IMR-90 (cell line): Measurements from ENCODE around the gene FTO. TPM values are rescaled to one million over a fixed set of nuclear protein-coding genes. Genes with fewer than 3 reads are reported as not detected.
A peak's percentile ranks its signal among the peaks of the same experiment; 100 is the strongest.

Experiments
- ATAC-seq: fragments of 200-7000 bp; cut with Tn5 transposase; 2 replicates; pipeline ENCODE4 v1.9.1; 2020; ENCODE audit warnings: low read depth, mild to moderate bottlenecking, moderate library complexity
- BruUV-seq: library from RNA; stranded (reverse); fragments of 400-500 nt; replicated peaks from 2 replicates; lab custom pipeline; 2021; lab: Mats Ljungman, UMichigan
- CTCF ChIA-PET: fragments of 300-600 bp; formaldehyde crosslinking; extraction: SDS; loops from one replicate; lab custom pipeline; 2021; ENCODE audit warnings: antibody characterized with exemption; lab: Yijun Ruan, JAX
- POLR2A ChIA-PET: fragments of 300-600 bp; sonication (Branson Sonifier 250); formaldehyde crosslinking; loops from one replicate; lab custom pipeline; 2022; ENCODE audit warnings: antibody characterized with exemption; ENCODE audit not compliant: unreplicated experiment; lab: Charles Lee
- DNase-seq: peaks from one replicate; pipeline ENCODE4 v3.0.0; 2013
- H2AFZ ChIP-seq: replicated peaks from 2 replicates; pipeline ENCODE3; 2013; ENCODE audit warnings: low read length, mild to moderate bottlenecking; ENCODE audit not compliant: poor library complexity
- H2AK5ac ChIP-seq: 2 replicates; pipeline ENCODE4 v1.6.1; 2013; ENCODE audit warnings: low read depth, low read length, inconsistent platforms
- H2AK9ac ChIP-seq: replicated peaks from 2 replicates; pipeline ENCODE3; 2013; ENCODE audit warnings: mild to moderate bottlenecking, low read depth, low read length, moderate library complexity; ENCODE audit not compliant: poor library complexity
- H2BK120ac ChIP-seq: 2 replicates; pipeline ENCODE4 v1.6.1; 2013; ENCODE audit warnings: low read depth, low read length, inconsistent platforms
- H2BK15ac ChIP-seq: 3 replicates; pipeline ENCODE4 v1.6.1; 2013; ENCODE audit warnings: low read depth, low read length, inconsistent platforms
- H2BK20ac ChIP-seq: 2 replicates; pipeline ENCODE4 v1.6.1; 2013; ENCODE audit warnings: low read depth, mild to moderate bottlenecking, inconsistent platforms, low read length, moderate library complexity
- H2BK5ac ChIP-seq: 2 replicates; pipeline ENCODE4 v1.6.1; 2013; ENCODE audit warnings: mild to moderate bottlenecking, low read depth, low read length, inconsistent platforms; ENCODE audit not compliant: poor library complexity, severe bottlenecking
- H3K14ac ChIP-seq: replicated peaks from 2 replicates; pipeline ENCODE4 v1.6.1; 2013; ENCODE audit warnings: low read depth, low read length, inconsistent platforms
- H3K18ac ChIP-seq: 2 replicates; pipeline ENCODE4 v1.6.1; 2013; ENCODE audit warnings: low read depth, low read length, control low read depth
- H3K23ac ChIP-seq: 2 replicates; pipeline ENCODE4 v1.6.1; 2013; ENCODE audit warnings: low read depth, low read length, inconsistent platforms
- H3K27ac ChIP-seq: 2 replicates; pipeline ENCODE4 v1.5.1; 2013; ENCODE audit warnings: mild to moderate bottlenecking, control low read depth, low read length; ENCODE audit not compliant: insufficient read depth
- H3K27me3 ChIP-seq: 2 replicates; pipeline ENCODE4 v1.6.1; 2013; ENCODE audit warnings: low read length; ENCODE audit not compliant: control insufficient read depth, insufficient read depth
- H3K36me3 ChIP-seq: 2 replicates; pipeline ENCODE4 v1.6.1; 2013; ENCODE audit warnings: low read length, mixed read lengths; ENCODE audit not compliant: control insufficient read depth, insufficient read depth
- H3K4ac ChIP-seq: 2 replicates; pipeline ENCODE4 v1.6.1; 2013; ENCODE audit warnings: low read depth, low read length, inconsistent platforms
- H3K4me1 ChIP-seq: 2 replicates; pipeline ENCODE4 v1.6.1; 2013; ENCODE audit warnings: low read length, mixed read lengths; ENCODE audit not compliant: control insufficient read depth, insufficient read depth
- H3K4me2 ChIP-seq: 2 replicates; pipeline ENCODE4 v1.6.1; 2013; ENCODE audit warnings: low read depth, mild to moderate bottlenecking, control low read depth, low read length, moderate library complexity
- H3K4me3 ChIP-seq: 2 replicates; pipeline ENCODE4 v1.5.1; 2013; ENCODE audit warnings: low read depth, mild to moderate bottlenecking, control low read depth, low read length, moderate library complexity; ENCODE audit not compliant: insufficient read depth
- H3K56ac ChIP-seq: 2 replicates; pipeline ENCODE4 v1.6.1; 2013; ENCODE audit warnings: low read length, inconsistent platforms; ENCODE audit not compliant: insufficient read depth; ENCODE audit errors: extremely low read depth
- H3K79me1 ChIP-seq, 2 experiments: 2 replicates each; pipeline ENCODE4 v1.6.1; 2013; ENCODE audit warnings: low read length in 2 of 2, inconsistent platforms in 1 of 2, low read depth in 1 of 2
- H3K9ac ChIP-seq: 2 replicates; pipeline ENCODE4 v1.6.1; 2013; ENCODE audit warnings: low read depth, low read length, control low read depth
- H3K9me1 ChIP-seq: 2 replicates; pipeline ENCODE4 v1.6.1; 2013; ENCODE audit warnings: low read length, inconsistent platforms; ENCODE audit not compliant: insufficient read depth
- H3K9me3 ChIP-seq: 2 replicates; pipeline ENCODE4 v1.6.1; 2013; ENCODE audit warnings: low read length; ENCODE audit not compliant: control insufficient read depth, insufficient read depth
- H4K20me1 ChIP-seq: 2 replicates; pipeline ENCODE4 v1.6.1; 2013; ENCODE audit warnings: low read length, inconsistent platforms; ENCODE audit not compliant: insufficient read depth
- H4K5ac ChIP-seq: 2 replicates; pipeline ENCODE4 v1.6.1; 2013; ENCODE audit warnings: mild to moderate bottlenecking, low read depth, low read length, control low read depth
- H4K8ac ChIP-seq, 2 experiments: 2 replicates each; pipeline ENCODE4 v1.6.1; 2013; ENCODE audit warnings: low read depth in 2 of 2, low read length in 2 of 2, control low read depth in 1 of 2, inconsistent platforms in 1 of 2
- H4K91ac ChIP-seq: 2 replicates; pipeline ENCODE4 v1.6.1; 2013; ENCODE audit warnings: low read depth, low read length, inconsistent platforms; ENCODE audit not compliant: insufficient read depth
- BHLHE40 ChIP-seq: fragments of 150-350 bp; IDR thresholded peaks from 2 replicates; pipeline ENCODE4 v1.6.1; 2016; ENCODE audit warnings: mild to moderate bottlenecking, low read depth, low read length
- CHD1 ChIP-seq: IDR thresholded peaks from 2 replicates; pipeline ENCODE4 v1.6.1; 2012; ENCODE audit warnings: low read depth, low read length, improper control_type of control experiment
- MAFK ChIP-seq: IDR thresholded peaks from 2 replicates; pipeline ENCODE4 v1.6.1; 2012; ENCODE audit warnings: low read depth, low read length, improper control_type of control experiment
- RAD21 ChIP-seq: IDR thresholded peaks from 2 replicates; pipeline ENCODE4 v1.6.1; 2012; ENCODE audit warnings: low read length, improper control_type of control experiment
- USF2 ChIP-seq: fragments of 150-350 bp; IDR thresholded peaks from 2 replicates; pipeline ENCODE4 v1.6.1; 2017; ENCODE audit warnings: mild to moderate bottlenecking, antibody characterized with exemption, low read length, low read depth
- whole genome bisulfite sequencing, 2 experiments: methylation state at CpG; one replicate each; pipeline versions ENCODE4 v1.1.5 to v1.1.7; 2013; ENCODE audit warnings: missing lambda C conversion rate in 2 of 2; ENCODE audit not compliant: insufficient read length in 1 of 2; ENCODE audit errors: extremely low coverage in 2 of 2; 5-methylcytosine and 5-hydroxymethylcytosine counted together
- dilution Hi-C: fragments of 300-500 bp; cut with HindIII; formaldehyde crosslinking; loops from one replicate; pipeline ENCODE4 v1.14.3; 2018; ENCODE audit warnings: low sequenced_read_pairs; ENCODE audit not compliant: unreplicated experiment
- in situ Hi-C: fragments of 300-500 bp; cut with MboI; formaldehyde crosslinking; loops from 3 replicates; pipeline ENCODE4 v1.14.3; 2019; ENCODE audit warnings: low sequenced_read_pairs, inconsistent platforms, mixed read lengths
- intact Hi-C: fragments of 100-400 bp; cut with micrococcal nuclease; formaldehyde crosslinking; loops from 2 replicates; pipeline ENCODE4 v1.10.0; 2022
- polyA plus RNA-seq, 3 experiments: library from polyadenylated mRNA; depleted of rRNA; stranded (reverse); fragments of >200 nt; gene quantifications; 2 replicates each; pipeline ENCODE4 v1.2.3, GENCODE V29; 2012; ENCODE audit warnings: low replicate concordance in 1 of 3
- total RNA-seq: library from RNA; depleted of rRNA; stranded (reverse); fragments of >200 nt; gene quantifications from 2 replicates; pipeline ENCODE4 v1.2.3, GENCODE V29; 2012

FTO gene
- total and polyA plus RNA-seq, 2 of the 4 experiments (the other 2 are of a cell fraction) = 70.3 to 132 TPM

- no peaks in the 10 kb centered on the region; the same call in 1 of the 2 replicates for H3K36me3 ChIP-seq
- ChIA-PET POLR2A (no interaction called here), CTCF (interaction anchor here (1.7 kb wide), 1 partner anchor 11 kb away, joined by 7 read pairs; no protein-coding TSS in a partner anchor)
- H3K4me2 ChIP-seq = no peak overlapping the region
- H2AFZ ChIP-seq = no peak overlapping the region
- no peak for ATAC-seq
- dilution Hi-C loops (no loop called here), intact Hi-C loops (loop anchor here (5.0 kb wide), 1 partner anchor 41 kb away; no protein-coding TSS in a partner anchor), in situ Hi-C loops (no loop called here)
- no CpG with 5 or more reads among the region's 1 CpG for WGBS, 2 experiments
- H2AK9ac ChIP-seq = no peak overlapping the region
- H2BK120ac ChIP-seq = peak overlapping the region; percentile 49
- peak overlapping the region; percentile 69; the same call in 1 of the 2 replicates for H3K18ac ChIP-seq
- H3K27ac ChIP-seq = peak overlapping the region; percentile 27; the same call in 1 of the 2 replicates
- H3K4me1 ChIP-seq = peaks cover 18% of the 10 kb centered on the region
- TF ChIP-seq MAFK (no peak), RAD21 (no peak), BHLHE40 (no peak), USF2 (no peak), CHD1 (no peak)
- H3K9ac ChIP-seq = no peak overlapping the region
- peaks cover 20% of the 10 kb centered on the region for H3K9me1 ChIP-seq
- no peak overlapping the region for H2BK15ac ChIP-seq
- H4K5ac ChIP-seq = no peak overlapping the region
- peak overlapping the region in 1 of 2 experiments; percentile 22; a peak in 2 of 4 replicates for H4K8ac ChIP-seq
- peaks cover 17 to 34% of the 10 kb centered on the region in 2 experiments; a peak in 3 of 4 replicates for H3K79me1 ChIP-seq
- no peaks in the 10 kb centered on the region for H3K9me3 ChIP-seq
- no peaks in the 10 kb centered on the region for H3K27me3 ChIP-seq
- no peak overlapping the region for H2BK20ac ChIP-seq
- no peak overlapping the region; the same call in 1 of the 2 replicates for H4K91ac ChIP-seq
- H2AK5ac ChIP-seq = no peak overlapping the region
- no TSS peak for BruUV-seq
- peaks cover 6% of the 10 kb centered on the region; the same call in 1 of the 2 replicates for H4K20me1 ChIP-seq
- H3K56ac ChIP-seq = no peak overlapping the region
- H2BK5ac ChIP-seq = peak overlapping the region; percentile 81
- peak overlapping the region; percentile 43; the same call in 1 of the 2 replicates for H3K4ac ChIP-seq
- H3K14ac ChIP-seq = no peak overlapping the region
- no peak overlapping the region for H3K4me3 ChIP-seq
- no peak overlapping the region for H3K23ac ChIP-seq
- peak; percentile 44 for DNase-seq
Measured at GRCh38 chr16:53817812-53818550, 114.0 kb downstream of the FTO start.
